Measurements from ENCODE around the gene EDARADD. TPM values are rescaled to one million over a fixed set of nuclear protein-coding genes. Genes with fewer than 3 reads are reported as not detected.
"Not testable (repeated sequence)": the region's sequence is repeated elsewhere in the genome, so short reads cannot be mapped to it uniquely, and the experiment has no call there.

The EDARADD gene
- total and polyA plus RNA-seq, 10 donors: 0.22 to 7.4 (median 2.1) TPM

GRCh38 chr1:236457775-236458174 is 63.7 kb downstream of the EDARADD start:
- WGBS, 5 donors: 51 to 87% (median 71%) methylated on average over 2 of the region's 2 CpGs
- Histone ChIP-seq H3K9me3 (no peaks in the 10 kb centered on the region), H3K27me3 (replicated peaks in 1 of 7) (peaks cover 0 to 24% (median 0%) of the 10 kb centered on the region in 7 donors), H3K4me3 (no peak overlapping the region), H3K4me1 (no peaks in the 10 kb centered on the region), H3K36me3 (no peaks in the 10 kb centered on the region), H3K27ac (no peak overlapping the region)
- no peak for DNase-seq
- intact Hi-C loops (cut with DNase I; ENCODE audit: low total_unique reads): no loop called here
- TF ChIP-seq POLR2AphosphoS5 (IDR thresholded peaks at IDR 0.05): no peak

GRCh38 chr1:236458996-236459395 is 64.9 kb downstream of the EDARADD start:
- Histone ChIP-seq H3K4me1 (no peaks in the 10 kb centered on the region), H3K27ac (no peak overlapping the region), H3K9me3 (no peaks in the 10 kb centered on the region), H3K36me3 (no peaks in the 10 kb centered on the region), H3K27me3 (replicated peaks in 1 of 7) (peaks cover 0 to 33% (median 0%) of the 10 kb centered on the region in 7 donors), H3K4me3 (no peak overlapping the region)
- no peak for TF ChIP-seq CTCF (IDR thresholded peaks at IDR 0.05 in 8 of 11, conservative IDR thresholded peaks at IDR 0.05 in 3 of 11)
- DNase-seq: no peak
- 85 to 96% (median 90%) methylated on average over 4 of the region's 4 CpGs for WGBS, 5 donors
- intact Hi-C loops (cut with DNase I; ENCODE audit: low total_unique reads): no loop called here

GRCh38 chr1:236460103-236460502 is 66.0 kb downstream of the EDARADD start:
- peaks cover 0 to 6% (median 3%) of the 10 kb centered on the region in 6 donors for H3K4me1 ChIP-seq
- TF ChIP-seq POLR2A (IDR thresholded peaks at IDR 0.05): no peak
- no peak for TF ChIP-seq CTCF (IDR thresholded peaks at IDR 0.05 in 8 of 11, conservative IDR thresholded peaks at IDR 0.05 in 3 of 11)
- no peak for DNase-seq
- H3K27me3 ChIP-seq (replicated peaks in 1 of 7): peaks cover 0 to 43% (median 0%) of the 10 kb centered on the region in 7 donors
- 81 to 98% (median 92%) methylated on average over 3 of the region's 3 CpGs for WGBS, 5 donors
- no peaks in the 10 kb centered on the region for H3K9me3 ChIP-seq
- H3K36me3 ChIP-seq: no peaks in the 10 kb centered on the region
- no peak overlapping the region for H3K4me3 ChIP-seq
- no peak overlapping the region for H3K27ac ChIP-seq
- intact Hi-C loops (cut with DNase I; ENCODE audit: low total_unique reads): no loop called here

- H3K36me3 ChIP-seq; DNase-seq; H3K4me3 ChIP-seq; H3K27ac ChIP-seq; intact Hi-C loops (cut with DNase I; ENCODE audit: low total_unique reads); H3K9me3 ChIP-seq: not testable (repeated sequence)
- WGBS, 5 donors: 97% methylated on average over 9 of the region's 9 CpGs
- H3K4me1 ChIP-seq: peaks cover 0 to 24% (median 13%) of the 10 kb centered on the region in 6 donors
- peaks cover 0 to 67% (median 0%) of the 10 kb centered on the region in 7 donors for H3K27me3 ChIP-seq (replicated peaks in 1 of 7)
Observed at GRCh38 chr1:236464197-236464596, 70.1 kb downstream of the EDARADD start.

- 71 to 80% (median 73%) methylated on average over 9 of the region's 9 CpGs for WGBS, 5 donors
- no peaks in the 10 kb centered on the region for H3K9me3 ChIP-seq
- H3K4me3 ChIP-seq: no peak overlapping the region
- intact Hi-C loops (cut with DNase I; ENCODE audit: low total_unique reads): no loop called here
- H3K36me3 ChIP-seq: no peaks in the 10 kb centered on the region
- H3K27ac ChIP-seq: no peak overlapping the region
- DNase-seq: no peak
- peaks cover 0 to 24% (median 13%) of the 10 kb centered on the region in 6 donors for H3K4me1 ChIP-seq
- TF ChIP-seq POLR2A (IDR thresholded peaks at IDR 0.05) (no peak), POLR2AphosphoS5 (IDR thresholded peaks at IDR 0.05) (no peak), CTCF (IDR thresholded peaks at IDR 0.05 in 8 of 11, conservative IDR thresholded peaks at IDR 0.05 in 3 of 11) (no peak)
- H3K27me3 ChIP-seq (replicated peaks in 1 of 7): peaks cover 0 to 66% (median 0%) of the 10 kb centered on the region in 7 donors
Observed at GRCh38 chr1:236465231-236465958, 71.3 kb downstream of the EDARADD start.

All from spleen (tissue), 11 donors.